ENCODE data around the gene KIAA1217.
A peak's percentile ranks its signal among the peaks of the same experiment; 100 is the strongest.

DNA sequence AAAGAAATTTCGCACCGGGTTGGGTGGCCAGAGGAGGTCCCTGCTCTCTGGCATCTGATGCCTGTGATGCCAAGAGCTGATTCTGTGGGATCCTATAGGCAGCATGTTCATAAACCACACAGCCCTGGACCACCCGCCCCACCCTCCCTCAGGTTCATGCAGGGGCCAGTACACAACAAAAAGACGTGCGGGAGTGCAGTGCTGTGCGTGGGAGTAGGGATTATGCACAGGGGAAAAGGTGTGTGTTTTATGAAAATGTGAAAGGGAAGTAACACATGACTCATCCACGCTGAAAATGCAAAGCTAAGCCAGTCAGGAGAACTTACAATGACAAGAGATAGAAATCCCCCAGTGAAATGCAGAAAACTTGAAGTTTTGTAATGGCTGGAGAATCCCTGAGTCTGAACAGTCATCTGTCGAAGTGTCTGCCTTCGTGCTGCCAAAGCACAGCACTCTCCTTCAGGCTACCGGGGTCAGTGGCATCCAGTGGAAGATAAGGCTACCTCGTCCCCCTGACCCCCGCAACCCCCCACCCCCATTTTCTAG, 1.1 kb downstream of the KIAA1217 start:
- no peak for TF ChIP-seq CTCF (IDR thresholded peaks at IDR 0.05)
- TF ChIP-seq, protein P1, sequence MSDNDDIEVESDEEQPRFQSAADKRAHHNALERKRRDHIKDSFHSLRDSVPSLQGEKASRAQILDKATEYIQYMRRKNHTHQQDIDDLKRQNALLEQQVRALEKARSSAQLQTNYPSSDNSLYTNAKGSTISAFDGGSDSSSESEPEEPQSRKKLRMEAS (IDR thresholded peaks at IDR 0.05; ENCODE audit: low read depth): no peak
- TF ChIP-seq JUND (IDR thresholded peaks at IDR 0.05): peak; percentile 67
- TF ChIP-seq EZH2phosphoT487 (IDR thresholded peaks at IDR 0.05; ENCODE audit: borderline replicate concordance, low read depth): no peak
- TF ChIP-seq RAD21 (IDR thresholded peaks at IDR 0.05; ENCODE audit: low read length): no peak
- TF ChIP-seq GATA2 (CRISPR knock-in tag; IDR thresholded peaks at IDR 0.05): no peak
- no peak for TF ChIP-seq EP300 (IDR thresholded peaks at IDR 0.05; ENCODE audit: borderline replicate concordance in 1 of 2, low read depth in 1 of 2, low read length in 1 of 2)
- TF ChIP-seq PBX3 (IDR thresholded peaks at IDR 0.05): peak; percentile 50; the same call in 1 of the 2 replicates
- TF ChIP-seq POLR2AphosphoS5 (IDR thresholded peaks at IDR 0.05; ENCODE audit: low read depth, low read length): no peak
- no peak for TF ChIP-seq RXRA (IDR thresholded peaks at IDR 0.05; ENCODE audit: borderline replicate concordance, low read depth)
- TF ChIP-seq YY1 (IDR thresholded peaks at IDR 0.05; ENCODE audit: low read depth): no peak
- TF ChIP-seq, protein P2, sequence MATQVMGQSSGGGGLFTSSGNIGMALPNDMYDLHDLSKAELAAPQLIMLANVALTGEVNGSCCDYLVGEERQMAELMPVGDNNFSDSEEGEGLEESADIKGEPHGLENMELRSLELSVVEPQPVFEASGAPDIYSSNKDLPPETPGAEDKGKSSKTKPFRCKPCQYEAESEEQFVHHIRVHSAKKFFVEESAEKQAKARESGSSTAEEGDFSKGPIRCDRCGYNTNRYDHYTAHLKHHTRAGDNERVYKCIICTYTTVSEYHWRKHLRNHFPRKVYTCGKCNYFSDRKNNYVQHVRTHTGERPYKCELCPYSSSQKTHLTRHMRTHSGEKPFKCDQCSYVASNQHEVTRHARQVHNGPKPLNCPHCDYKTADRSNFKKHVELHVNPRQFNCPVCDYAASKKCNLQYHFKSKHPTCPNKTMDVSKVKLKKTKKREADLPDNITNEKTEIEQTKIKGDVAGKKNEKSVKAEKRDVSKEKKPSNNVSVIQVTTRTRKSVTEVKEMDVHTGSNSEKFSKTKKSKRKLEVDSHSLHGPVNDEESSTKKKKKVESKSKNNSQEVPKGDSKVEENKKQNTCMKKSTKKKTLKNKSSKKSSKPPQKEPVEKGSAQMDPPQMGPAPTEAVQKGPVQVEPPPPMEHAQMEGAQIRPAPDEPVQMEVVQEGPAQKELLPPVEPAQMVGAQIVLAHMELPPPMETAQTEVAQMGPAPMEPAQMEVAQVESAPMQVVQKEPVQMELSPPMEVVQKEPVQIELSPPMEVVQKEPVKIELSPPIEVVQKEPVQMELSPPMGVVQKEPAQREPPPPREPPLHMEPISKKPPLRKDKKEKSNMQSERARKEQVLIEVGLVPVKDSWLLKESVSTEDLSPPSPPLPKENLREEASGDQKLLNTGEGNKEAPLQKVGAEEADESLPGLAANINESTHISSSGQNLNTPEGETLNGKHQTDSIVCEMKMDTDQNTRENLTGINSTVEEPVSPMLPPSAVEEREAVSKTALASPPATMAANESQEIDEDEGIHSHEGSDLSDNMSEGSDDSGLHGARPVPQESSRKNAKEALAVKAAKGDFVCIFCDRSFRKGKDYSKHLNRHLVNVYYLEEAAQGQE (IDR thresholded peaks at IDR 0.05; ENCODE audit: low read depth, low read length): no peak
- no peak for TF ChIP-seq MXI1 (IDR thresholded peaks at IDR 0.05; ENCODE audit: low read depth, low read length)
